NK-92 treated with Interleukin-12 subunit alpha and Interleukin-12 subunit beta, amount 100 ng/mL, for 24 hours (cell line): ENCODE measurements around the gene RNF111.
"Not testable (repeated sequence)": the region's sequence is repeated elsewhere in the genome, so short reads cannot be mapped to it uniquely, and the experiment has no call there.

Experiments
- DNase-seq: peaks from one replicate; lab custom pipeline; 2025; lab: John Stamatoyannopoulos, UW

The RNF111 gene

DNA sequence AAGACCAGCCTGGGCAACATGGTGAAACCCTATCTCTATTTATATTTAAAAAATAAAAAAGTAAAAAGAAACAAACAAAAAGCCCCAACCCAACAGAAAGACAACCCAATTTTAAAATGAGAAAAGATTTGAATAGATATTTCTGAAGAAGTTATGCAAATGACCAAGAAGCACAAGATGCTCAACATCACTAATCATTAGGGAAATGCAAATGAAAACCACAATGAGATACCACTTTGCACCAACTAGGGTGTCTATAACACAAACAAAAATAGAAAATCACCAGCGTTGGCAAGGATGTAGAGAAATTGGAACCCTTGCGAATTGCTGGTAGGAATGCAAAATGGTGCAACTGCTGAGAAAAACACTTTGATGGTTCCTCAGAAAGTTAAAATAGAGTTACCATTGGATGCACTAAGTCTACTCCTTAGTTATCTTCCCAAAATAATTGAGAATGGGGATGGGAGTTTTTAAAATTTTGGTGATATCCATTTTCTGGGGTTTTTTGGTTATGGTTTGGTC is 71.7 kb downstream of the RNF111 start:
- DNase-seq, result no peak

GRCh38 chr15:59060348-59060747 is 72.9 kb downstream of the RNF111 start:
- DNase-seq, result no peak

GRCh38 chr15:59063042-59063441 is 75.6 kb downstream of the RNF111 start:
- no peak for DNase-seq

DNA sequence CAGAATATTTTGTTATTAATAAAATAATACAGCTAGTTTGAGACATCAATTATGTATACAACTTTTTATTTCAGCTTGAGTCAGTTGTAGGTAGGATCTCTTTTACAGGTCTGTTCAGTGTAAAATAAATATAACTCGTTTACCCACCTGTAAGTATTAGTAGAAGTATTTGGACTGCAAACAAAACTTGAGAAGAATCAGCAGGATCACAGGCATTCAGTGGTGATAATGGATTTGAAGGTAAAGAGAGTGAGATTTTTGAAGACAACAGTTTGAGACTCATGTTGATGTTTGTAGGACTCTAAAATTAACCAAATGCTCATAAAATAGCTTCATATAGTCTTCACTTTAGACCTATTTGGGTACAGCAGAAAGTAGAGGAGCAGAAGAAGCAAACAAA is 82.0 kb downstream of the RNF111 start:
- no peak for DNase-seq

- DNase-seq, result no peak
These were observed 87.1 kb downstream of the RNF111 start for GRCh38 chr15:59074607-59075006.

DNA sequence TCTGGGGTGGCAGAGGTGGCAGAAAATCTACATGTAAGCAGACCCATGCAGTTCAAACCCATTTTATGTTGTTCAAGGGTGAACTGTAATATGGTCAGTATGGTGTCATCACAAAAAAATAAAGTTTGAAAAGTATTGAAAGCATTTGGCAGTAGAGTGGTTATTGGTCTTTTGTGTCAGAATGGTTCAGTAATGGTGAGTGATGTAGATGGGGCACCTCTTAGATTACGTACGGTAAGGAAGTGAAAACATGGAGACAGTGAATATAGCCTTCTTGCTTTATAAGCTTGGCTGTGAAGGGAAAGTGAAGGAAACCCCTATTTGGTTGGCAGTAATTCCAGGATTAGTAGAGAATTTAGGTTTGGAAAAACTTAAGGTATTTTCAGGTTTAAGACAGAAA is 100.3 kb downstream of the RNF111 start:
- no peak for DNase-seq

DNA sequence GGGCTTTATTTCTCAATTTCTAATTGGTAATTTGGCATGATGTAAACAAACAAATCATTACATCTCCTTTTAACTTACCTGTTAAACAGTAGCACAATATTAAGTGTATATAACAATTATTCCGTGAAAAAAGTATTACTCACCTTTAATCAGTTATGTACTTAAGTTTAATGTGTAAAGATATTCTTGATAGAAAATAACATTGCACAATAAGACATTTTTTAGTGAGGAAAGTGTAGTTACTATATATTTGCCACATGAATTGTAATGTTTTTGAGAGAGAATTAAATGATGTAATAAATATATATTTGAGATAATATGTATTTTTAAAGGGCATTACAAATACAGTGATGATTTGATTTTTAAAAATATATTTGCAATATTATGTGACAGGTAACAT is 106.6 kb downstream of the RNF111 start:
- DNase-seq, result no peak

GRCh38 chr15:59096429-59096828 is 109.0 kb downstream of the RNF111 start:
- no peak for DNase-seq

- DNase-seq, result no peak
These were observed 111.8 kb downstream of the RNF111 start for GRCh38 chr15:59099162-59099685.

- DNase-seq, result no peak
These were observed 117.1 kb downstream of the RNF111 start for GRCh38 chr15:59104602-59104911.

DNA sequence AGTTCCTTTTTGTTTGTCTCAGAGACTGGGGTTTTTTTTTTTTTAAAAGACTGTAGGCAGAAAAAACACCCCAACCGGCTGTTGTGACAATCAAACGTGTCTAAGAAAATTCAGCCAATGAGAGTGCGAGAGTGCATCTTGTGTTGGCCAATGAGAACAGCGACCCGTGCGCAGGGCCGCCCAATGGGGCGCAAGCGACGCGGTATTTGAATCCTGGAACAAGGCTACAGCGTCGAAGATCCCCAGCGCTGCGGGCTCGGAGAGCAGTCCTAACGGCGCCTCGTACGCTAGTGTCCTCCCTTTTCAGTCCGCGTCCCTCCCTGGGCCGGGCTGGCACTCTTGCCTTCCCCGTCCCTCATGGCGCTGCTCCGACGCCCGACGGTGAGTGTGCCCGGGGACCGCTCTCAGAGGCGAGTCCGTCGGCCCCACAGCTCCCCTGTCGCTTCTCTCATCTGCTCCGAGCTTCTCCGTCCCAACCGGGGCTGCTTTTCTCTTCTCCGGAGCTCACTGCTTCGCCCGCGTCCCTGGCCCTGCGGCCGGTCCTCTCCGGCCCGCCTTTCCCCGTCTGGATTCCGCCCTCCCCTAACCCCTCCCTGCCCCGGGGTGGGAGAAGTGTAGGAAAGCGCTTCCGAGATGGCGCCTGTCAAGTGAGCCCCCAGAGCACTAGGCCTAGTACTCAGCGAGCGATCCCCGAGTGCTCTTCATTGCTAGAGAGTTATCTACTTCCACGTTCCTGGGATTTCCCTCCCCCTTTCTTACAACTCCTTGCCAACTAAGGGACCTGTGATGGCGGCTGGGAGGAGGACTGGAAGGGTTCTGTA is 117.7 kb downstream of the RNF111 start, which contains the start of gene CCNB2:
Gene CCNB2, plus strand, starts transcription at position 235 of the 821 bp plus-strand sequence. Its CDS starts 123 bp downstream, at position 358.
- DNase-seq, result peak; percentile 78

GRCh38 chr15:59105854-59106253 is 118.4 kb downstream of the RNF111 start:
- no peak for DNase-seq

DNA sequence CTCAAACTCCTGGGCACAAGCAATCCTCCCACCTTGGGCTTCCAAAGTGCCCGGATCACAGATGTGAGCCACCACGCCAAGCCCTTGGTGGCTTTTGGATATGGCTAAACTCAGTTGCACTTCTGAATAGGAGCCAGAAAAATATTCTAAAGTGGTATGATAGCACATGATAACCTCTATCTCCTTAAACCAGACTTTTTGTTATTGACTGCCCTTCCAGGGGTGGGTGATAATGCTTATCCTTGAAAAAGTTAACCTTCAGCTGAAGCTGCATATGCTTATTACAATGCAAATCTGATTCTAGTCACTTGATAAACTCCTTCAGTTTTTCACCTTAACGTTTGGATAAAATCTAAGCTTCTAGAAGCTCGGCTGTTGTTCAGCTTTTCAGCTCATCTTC is 123.8 kb downstream of the RNF111 start:
- no peak for DNase-seq

DNA sequence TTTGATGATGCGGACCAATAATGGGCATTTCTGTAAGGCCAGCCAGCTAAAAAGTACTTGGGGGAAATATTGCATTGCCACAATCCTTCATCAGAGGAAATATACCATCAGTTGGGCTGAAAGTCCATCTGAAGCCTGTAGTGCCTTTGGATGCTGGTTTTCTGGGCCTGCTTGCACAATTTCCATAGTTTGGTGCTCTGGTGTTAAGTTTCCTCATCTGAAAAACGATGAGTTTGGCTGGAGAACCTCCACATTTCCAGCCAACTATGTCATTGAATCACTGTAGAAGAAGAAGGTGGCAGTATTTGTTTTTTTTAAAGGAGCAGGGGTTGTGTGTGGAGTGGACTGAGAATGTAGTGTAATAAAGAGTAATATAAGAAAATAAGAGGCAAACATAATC is 127.6 kb downstream of the RNF111 start:
- no peak for DNase-seq

DNA sequence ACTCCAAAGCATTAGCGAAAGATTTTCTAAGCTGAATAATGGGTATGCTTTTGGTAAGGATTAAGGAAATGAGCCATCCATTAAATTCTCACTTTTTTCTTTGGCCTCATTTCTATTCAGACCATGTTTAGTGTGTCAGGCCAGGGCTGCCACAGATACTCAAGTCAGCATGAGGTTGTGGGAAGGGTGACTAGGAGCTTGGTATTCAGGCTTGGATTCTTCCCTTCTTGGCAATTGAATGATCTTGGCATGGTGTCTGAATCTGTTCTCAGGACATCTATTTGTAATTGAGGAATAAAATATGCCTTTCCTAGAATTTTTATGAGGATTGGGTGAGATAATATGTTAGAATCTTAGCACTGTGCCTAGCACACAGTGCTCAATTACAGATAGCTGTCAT is 128.7 kb downstream of the RNF111 start:
- no peak for DNase-seq

DNA sequence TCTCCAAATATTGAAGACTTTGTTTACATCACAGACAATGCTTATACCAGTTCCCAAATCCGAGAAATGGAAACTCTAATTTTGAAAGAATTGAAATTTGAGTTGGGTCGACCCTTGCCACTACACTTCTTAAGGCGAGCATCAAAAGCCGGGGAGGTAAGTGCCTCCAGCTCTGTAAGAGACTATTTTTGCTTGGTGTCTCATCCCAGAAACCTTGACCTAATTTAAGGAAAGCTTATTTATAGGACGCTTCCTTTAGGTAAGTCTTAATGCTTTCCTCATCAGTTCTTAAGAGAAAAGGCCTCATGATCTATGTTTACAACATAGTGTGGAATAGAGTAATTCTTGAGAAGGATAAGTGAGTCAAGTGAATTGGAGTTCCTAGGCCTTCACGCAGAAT is 129.3 kb downstream of the RNF111 start:
- DNase-seq, result no peak

DNA sequence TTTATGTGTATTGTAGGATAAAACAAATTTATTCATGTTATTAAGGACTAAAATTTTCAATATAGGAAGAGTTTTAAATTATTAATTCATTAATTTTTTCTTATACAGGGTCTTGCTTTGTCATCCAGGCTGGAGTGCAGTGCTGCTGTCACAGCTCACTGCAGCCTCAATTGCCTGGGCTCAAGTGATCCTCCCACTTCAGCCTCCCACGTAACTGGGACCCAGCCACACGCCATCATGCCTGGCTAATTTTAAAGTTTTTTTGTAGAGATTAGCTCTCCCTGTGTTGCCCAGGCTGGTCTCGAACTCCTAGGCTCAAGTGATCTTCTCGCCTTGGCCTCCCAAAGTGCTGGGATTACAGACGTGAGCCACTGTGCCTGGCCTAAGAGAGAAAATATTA is 132.2 kb downstream of the RNF111 start:
- no peak for DNase-seq

GRCh38 chr15:59120937-59121336 is 133.5 kb downstream of the RNF111 start:
- DNase-seq, result no peak

GRCh38 chr15:59124261-59124660 is 136.8 kb downstream of the RNF111 start:
- DNase-seq, result no peak

GRCh38 chr15:59125683-59126082 is 138.2 kb downstream of the RNF111 start:
- not testable (repeated sequence) for DNase-seq

DNA sequence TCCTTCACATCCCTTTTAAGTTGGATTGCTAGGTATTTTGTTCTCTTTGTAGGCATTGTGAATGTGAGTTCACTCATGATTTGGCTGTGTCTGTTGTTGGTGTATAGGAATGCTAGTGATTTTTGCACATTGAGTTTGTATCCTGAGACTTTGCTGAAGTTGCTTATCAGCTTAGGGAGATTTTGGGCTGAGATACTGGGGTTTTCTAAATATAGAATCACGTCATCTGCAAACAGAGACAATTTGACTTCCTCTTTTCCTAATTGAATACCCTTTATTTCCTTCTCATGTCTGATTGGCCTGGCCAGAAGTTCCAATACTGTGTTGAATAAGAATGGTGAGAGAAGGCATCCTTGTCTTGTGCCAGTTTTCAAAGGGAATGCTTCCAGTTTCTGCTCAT is 139.8 kb downstream of the RNF111 start:
- not testable (repeated sequence) for DNase-seq

- DNase-seq, result no peak
These were observed 144.0 kb downstream of the RNF111 start for GRCh38 chr15:59131456-59131855.

- no peak for DNase-seq
These were observed 144.6 kb downstream of the RNF111 start for GRCh38 chr15:59131969-59132562.
